ENCODE data around the gene CABLES1. TPM values are rescaled to one million over a fixed set of nuclear protein-coding genes. Genes with fewer than 3 reads are reported as not detected.

The CABLES1 gene
- total RNA-seq, 2 donors from 2014 or later, result 9.9 to 16.7 TPM

DNA sequence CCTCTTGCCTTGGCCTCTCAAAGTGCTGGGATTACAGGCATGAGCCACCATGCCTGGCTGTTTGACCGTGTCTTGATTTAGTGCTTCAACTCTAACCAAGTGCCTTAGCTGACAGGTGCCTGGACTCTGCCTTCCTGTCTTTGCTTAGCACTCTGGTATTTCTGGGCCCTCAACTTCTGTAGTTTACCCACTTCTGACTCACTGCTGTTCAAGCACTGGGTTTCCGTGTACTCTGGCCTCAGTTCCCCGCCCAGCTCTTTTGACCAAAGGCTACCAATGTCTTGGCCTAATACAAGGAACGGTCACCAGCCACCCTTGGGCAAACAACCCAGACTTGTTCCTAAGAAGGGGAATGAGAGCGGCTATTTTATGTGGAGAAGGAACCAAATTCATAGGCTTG, 35.7 kb upstream of the CABLES1 start:
- no peak overlapping the region for H3K27ac Mint-ChIP-seq

GRCh38 chr18:23101861-23102432, 33.3 kb upstream of the CABLES1 start:
- WGBS, 2 experiments (ENCODE audit: insufficient coverage in 1 of 2, insufficient read length in 1 of 2), result 91 to 100% methylated on average over 5 to 12 of the region's 12 CpGs
- no peaks in the 10 kb centered on the region for H3K9me3 ChIP-seq (ENCODE audit: control insufficient read depth, low read length)
- Mint-ChIP-seq H3K36me3 (ENCODE audit: low read depth) (no peaks in the 10 kb centered on the region), H3K4me3 (no peak overlapping the region), H3K4me1 (no peaks in the 10 kb centered on the region), H3K27ac (no peak overlapping the region), H3K27me3 (ENCODE audit: insufficient read depth) (peaks cover 3% of the 10 kb centered on the region), H3K9me3 (no peaks in the 10 kb centered on the region)
- H3K4me3 ChIP-seq (ENCODE audit: low read length), result no peak overlapping the region
- no peaks in the 10 kb centered on the region for H3K36me3 ChIP-seq (ENCODE audit: control insufficient read depth, insufficient read depth, low read length)
- no peak overlapping the region for H3K27ac ChIP-seq (ENCODE audit: low read depth, low read length)
- TF ChIP-seq CTCF (conservative IDR thresholded peaks at IDR 0.05), result no peak
- no peak for DNase-seq
- H3K27me3 ChIP-seq (ENCODE audit: control insufficient read depth, insufficient read depth, low read length, poor library complexity, severe bottlenecking), result no peaks in the 10 kb centered on the region
- no peak overlapping the region for H3K9ac ChIP-seq (ENCODE audit: extremely low read depth, low read length, poor library complexity, severe bottlenecking)
- H3K4me1 ChIP-seq (ENCODE audit: control insufficient read depth, insufficient read depth, low read length), result no peaks in the 10 kb centered on the region

More for the DNA sequence above, 35.7 kb upstream of the CABLES1 start:
- H3K36me3 ChIP-seq (ENCODE audit: control insufficient read depth, insufficient read depth, low read length), result no peaks in the 10 kb centered on the region
- TF ChIP-seq CTCF (conservative IDR thresholded peaks at IDR 0.05), result no peak
- 92 to 94% methylated on average over 2 to 5 of the region's 5 CpGs for WGBS, 2 experiments (ENCODE audit: insufficient coverage in 1 of 2, insufficient read length in 1 of 2)
- no peak overlapping the region for H3K9ac ChIP-seq (ENCODE audit: extremely low read depth, low read length, poor library complexity, severe bottlenecking)
- Mint-ChIP-seq H3K9me3 (no peaks in the 10 kb centered on the region), H3K27me3 (ENCODE audit: insufficient read depth) (peaks cover 15% of the 10 kb centered on the region), H3K4me3 (no peak overlapping the region), H3K36me3 (ENCODE audit: low read depth) (no peaks in the 10 kb centered on the region), H3K4me1 (peaks cover 6% of the 10 kb centered on the region)
- no peak overlapping the region for H3K4me3 ChIP-seq (ENCODE audit: low read length)
- no peaks in the 10 kb centered on the region for H3K4me1 ChIP-seq (ENCODE audit: control insufficient read depth, insufficient read depth, low read length)
- no peaks in the 10 kb centered on the region for H3K9me3 ChIP-seq (ENCODE audit: control insufficient read depth, low read length)
- DNase-seq, result no peak
- peaks cover 6% of the 10 kb centered on the region for H3K27me3 ChIP-seq (ENCODE audit: control insufficient read depth, insufficient read depth, low read length, poor library complexity, severe bottlenecking)
- H3K27ac ChIP-seq (ENCODE audit: low read depth, low read length), result no peak overlapping the region

- H3K4me3 ChIP-seq (ENCODE audit: low read length), result no peak overlapping the region
- Mint-ChIP-seq H3K27ac (no peak overlapping the region), H3K36me3 (ENCODE audit: low read depth) (no peaks in the 10 kb centered on the region), H3K4me1 (no peaks in the 10 kb centered on the region), H3K27me3 (ENCODE audit: insufficient read depth) (peaks cover 3% of the 10 kb centered on the region), H3K4me3 (no peak overlapping the region), H3K9me3 (no peaks in the 10 kb centered on the region)
- TF ChIP-seq CTCF (conservative IDR thresholded peaks at IDR 0.05), result no peak
- H3K27ac ChIP-seq (ENCODE audit: low read depth, low read length), result no peak overlapping the region
- H3K36me3 ChIP-seq (ENCODE audit: control insufficient read depth, insufficient read depth, low read length), result no peaks in the 10 kb centered on the region
- H3K27me3 ChIP-seq (ENCODE audit: control insufficient read depth, insufficient read depth, low read length, poor library complexity, severe bottlenecking), result no peaks in the 10 kb centered on the region
- WGBS, 2 experiments (ENCODE audit: insufficient coverage in 1 of 2, insufficient read length in 1 of 2), result 94 to 100% methylated on average over 6 to 11 of the region's 11 CpGs
- no peaks in the 10 kb centered on the region for H3K9me3 ChIP-seq (ENCODE audit: control insufficient read depth, low read length)
- no peaks in the 10 kb centered on the region for H3K4me1 ChIP-seq (ENCODE audit: control insufficient read depth, insufficient read depth, low read length)
- H3K9ac ChIP-seq (ENCODE audit: extremely low read depth, low read length, poor library complexity, severe bottlenecking), result no peak overlapping the region
- DNase-seq, result no peak
Observed at GRCh38 chr18:23102493-23103261, 32.6 kb upstream of the CABLES1 start.
